Hepatocyte (in vitro differentiated cells): ENCODE data around the gene LSR. TPM values are rescaled to one million over a fixed set of nuclear protein-coding genes. Genes with fewer than 3 reads are reported as not detected.

Experiments used
- DNase-seq: peaks from one replicate; pipeline ENCODE4 v3.0.0-alpha.2; 2016; ENCODE audit warnings: low spot score
- H2AFZ ChIP-seq: fragments of 200-600 bp; sonication (generic); 2 replicates; pipeline ENCODE4 v1.6.0; 2016; ENCODE audit warnings: antibody characterized with exemption, mild to moderate bottlenecking
- H3K27ac ChIP-seq: fragments of 200-600 bp; sonication (generic); 2 replicates; pipeline ENCODE4 v1.5.1; 2016; ENCODE audit warnings: mild to moderate bottlenecking
- H3K27me3 ChIP-seq: fragments of 200-600 bp; sonication (generic); 2 replicates; pipeline ENCODE4 v1.6.1; 2016
- H3K36me3 ChIP-seq: fragments of 200-600 bp; sonication (generic); replicated peaks from 2 replicates; pipeline ENCODE4 v1.5.1; 2016; ENCODE audit warnings: low read depth; ENCODE audit not compliant: insufficient read depth
- H3K4me1 ChIP-seq: fragments of 200-600 bp; sonication (generic); 2 replicates; pipeline ENCODE4 v1.5.1; 2016; ENCODE audit warnings: mild to moderate bottlenecking, moderate library complexity; ENCODE audit not compliant: insufficient read depth
- H3K4me2 ChIP-seq: fragments of 200-600 bp; sonication (generic); 2 replicates; pipeline ENCODE4 v1.6.0; 2016
- H3K4me3 ChIP-seq: fragments of 200-600 bp; sonication (generic); 2 replicates; pipeline ENCODE4 v1.5.1; 2016; ENCODE audit warnings: mild to moderate bottlenecking
- H3K79me2 ChIP-seq: fragments of 200-600 bp; sonication (generic); 2 replicates; pipeline ENCODE4 v1.6.0; 2017; ENCODE audit warnings: mild to moderate bottlenecking
- H3K9me2 ChIP-seq: fragments of 200-600 bp; sonication (generic); replicated peaks from 2 replicates; pipeline ENCODE4 v1.6.0; 2017; ENCODE audit warnings: mild to moderate bottlenecking; ENCODE audit not compliant: insufficient read depth
- H3K9me3 ChIP-seq: fragments of 200-600 bp; sonication (generic); 2 replicates; pipeline ENCODE4 v1.5.1; 2016; ENCODE audit warnings: low read depth, mild to moderate bottlenecking
- H4K20me1 ChIP-seq: fragments of 200-600 bp; sonication (generic); 2 replicates; pipeline ENCODE4 v1.6.0; 2016; ENCODE audit warnings: mild to moderate bottlenecking; ENCODE audit not compliant: insufficient read depth, poor library complexity, severe bottlenecking
- EZH2 ChIP-seq: fragments of 200-600 bp; sonication (generic); IDR thresholded peaks from 2 replicates; pipeline ENCODE4 v1.6.1; 2016; ENCODE audit warnings: antibody characterized with exemption, mild to moderate bottlenecking, borderline replicate concordance
- EZH2phosphoT487 ChIP-seq: fragments of 200-600 bp; sonication (generic); IDR thresholded peaks from one replicate; pipeline ENCODE4 v1.6.1; 2018; ENCODE audit warnings: antibody characterized with exemption, mild to moderate bottlenecking, low read depth, moderate library complexity; ENCODE audit not compliant: unreplicated experiment, severe bottlenecking
- WGBS: methylation state at CpG from one replicate; pipeline ENCODE4 v1.1.6; 2016; ENCODE audit warnings: low lambda C conversion rate; ENCODE audit errors: missing lambda C conversion rate; 5-methylcytosine and 5-hydroxymethylcytosine counted together
- polyA plus RNA-seq: library from polyadenylated mRNA; unstranded; fragments of >200 nt; fragmentation: Nextera tagmentation; extraction: Ambion mirVana; gene quantifications from 2 replicates; pipeline ENCODE4 v1.2.1, GENCODE V29; 2016
- total RNA-seq: library from RNA; depleted of rRNA; stranded (reverse); fragments of >200 nt; gene quantifications from 2 replicates; pipeline ENCODE4 v1.2.3, GENCODE V29; 2014
- TF ChIP-seq, protein P1 (sequence below): fragments of 200-600 bp; sonication (generic); IDR thresholded peaks from 2 replicates; pipeline ENCODE4 v1.5.1; 2016; ENCODE audit warnings: antibody characterized with exemption, mild to moderate bottlenecking; ENCODE audit not compliant: poor library complexity

LSR gene
- total and polyA plus RNA-seq, 2 experiments from 2014 or later: 89.9 to 296 TPM

DNA sequence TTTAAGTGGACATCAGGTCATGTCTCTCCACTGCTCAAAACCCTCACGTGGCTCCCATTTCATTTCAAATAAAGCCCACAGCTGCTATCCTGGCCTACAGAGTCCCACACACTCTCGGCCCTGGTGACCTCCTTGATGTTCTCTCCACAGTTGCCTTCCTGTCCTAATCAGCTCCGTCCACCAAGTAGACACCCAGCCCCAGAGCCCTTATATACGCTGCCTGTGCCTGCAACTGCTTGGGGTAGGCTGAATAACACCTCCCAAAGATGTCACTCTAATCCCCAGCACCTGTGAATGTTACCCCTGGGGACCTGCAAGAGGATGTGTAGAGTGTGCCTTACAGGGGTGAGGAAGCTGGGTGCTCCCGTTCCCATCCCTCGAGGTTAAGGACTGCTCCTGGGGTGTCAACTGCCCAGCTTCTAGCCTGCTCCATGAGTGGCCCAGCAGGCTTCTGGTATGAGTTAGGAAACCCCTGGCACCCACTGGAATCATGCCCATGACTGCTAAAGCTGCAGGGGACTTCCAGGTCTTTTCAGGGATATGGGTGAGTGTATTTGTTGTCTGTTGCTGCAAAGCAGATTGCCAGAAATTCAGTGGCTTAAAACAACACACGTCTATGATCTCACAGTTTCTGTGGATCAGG is 26.3 kb upstream of the LSR start:
- no peaks in the 10 kb centered on the region for H3K79me2 ChIP-seq
- no peak overlapping the region for H2AFZ ChIP-seq
- TF ChIP-seq EZH2phosphoT487: no peak
- no peak for TF ChIP-seq EZH2
- TF ChIP-seq, protein P1, sequence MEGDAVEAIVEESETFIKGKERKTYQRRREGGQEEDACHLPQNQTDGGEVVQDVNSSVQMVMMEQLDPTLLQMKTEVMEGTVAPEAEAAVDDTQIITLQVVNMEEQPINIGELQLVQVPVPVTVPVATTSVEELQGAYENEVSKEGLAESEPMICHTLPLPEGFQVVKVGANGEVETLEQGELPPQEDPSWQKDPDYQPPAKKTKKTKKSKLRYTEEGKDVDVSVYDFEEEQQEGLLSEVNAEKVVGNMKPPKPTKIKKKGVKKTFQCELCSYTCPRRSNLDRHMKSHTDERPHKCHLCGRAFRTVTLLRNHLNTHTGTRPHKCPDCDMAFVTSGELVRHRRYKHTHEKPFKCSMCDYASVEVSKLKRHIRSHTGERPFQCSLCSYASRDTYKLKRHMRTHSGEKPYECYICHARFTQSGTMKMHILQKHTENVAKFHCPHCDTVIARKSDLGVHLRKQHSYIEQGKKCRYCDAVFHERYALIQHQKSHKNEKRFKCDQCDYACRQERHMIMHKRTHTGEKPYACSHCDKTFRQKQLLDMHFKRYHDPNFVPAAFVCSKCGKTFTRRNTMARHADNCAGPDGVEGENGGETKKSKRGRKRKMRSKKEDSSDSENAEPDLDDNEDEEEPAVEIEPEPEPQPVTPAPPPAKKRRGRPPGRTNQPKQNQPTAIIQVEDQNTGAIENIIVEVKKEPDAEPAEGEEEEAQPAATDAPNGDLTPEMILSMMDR: no peak
- no peak for DNase-seq
- H3K36me3 ChIP-seq: no peaks in the 10 kb centered on the region
- H3K4me3 ChIP-seq: no peak overlapping the region
- H3K4me2 ChIP-seq: no peak overlapping the region
- peaks cover 4% of the 10 kb centered on the region for H3K4me1 ChIP-seq
- no peaks in the 10 kb centered on the region for H4K20me1 ChIP-seq
- H3K9me2 ChIP-seq: no peaks in the 10 kb centered on the region
- no peaks in the 10 kb centered on the region for H3K9me3 ChIP-seq
- no peaks in the 10 kb centered on the region for H3K27me3 ChIP-seq
- no peak overlapping the region for H3K27ac ChIP-seq
- WGBS: 84% methylated on average over 7 of the region's 7 CpGs

DNA sequence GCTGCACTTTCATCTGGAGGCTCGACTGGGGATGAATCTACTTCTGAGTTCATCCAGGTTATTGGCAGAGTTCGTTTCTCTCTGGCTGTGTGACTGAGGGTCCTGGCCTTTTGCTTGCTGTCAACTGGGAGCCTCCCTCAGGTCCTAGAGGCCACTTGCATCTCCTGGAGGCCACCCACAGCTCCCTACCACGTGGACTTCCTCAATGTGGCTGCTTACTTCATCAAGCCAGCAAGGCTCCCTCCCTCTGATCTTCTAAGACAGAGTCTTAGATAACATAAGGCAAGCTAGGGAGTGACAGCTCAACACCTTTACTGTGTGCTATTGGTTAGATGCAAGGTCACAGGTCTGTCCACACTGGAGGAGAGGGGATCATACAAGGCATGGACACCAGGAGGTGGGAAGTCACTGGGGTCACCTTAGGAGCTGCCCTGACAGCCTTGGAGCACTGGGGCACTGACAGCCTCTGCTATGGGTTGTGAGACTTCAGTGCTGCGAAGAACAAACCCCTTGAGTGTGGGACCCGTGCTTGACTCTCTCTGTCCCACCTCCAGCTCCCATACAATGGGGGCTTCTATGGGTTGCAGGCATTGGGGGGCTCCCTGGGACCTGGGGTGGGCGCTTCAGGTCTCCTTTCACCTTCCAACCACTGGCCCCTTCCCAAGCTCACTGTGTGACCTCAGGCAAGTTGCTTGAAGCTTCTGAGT is 25.6 kb upstream of the LSR start:
- H3K4me3 ChIP-seq: no peak overlapping the region
- 69% methylated on average over 6 of the region's 6 CpGs for WGBS
- H3K36me3 ChIP-seq: no peaks in the 10 kb centered on the region
- H3K4me2 ChIP-seq: no peak overlapping the region
- no peak overlapping the region for H3K27ac ChIP-seq
- DNase-seq: no peak
- H4K20me1 ChIP-seq: no peaks in the 10 kb centered on the region
- H3K9me2 ChIP-seq: no peaks in the 10 kb centered on the region
- H2AFZ ChIP-seq: no peak overlapping the region
- H3K27me3 ChIP-seq: no peaks in the 10 kb centered on the region
- no peaks in the 10 kb centered on the region for H3K9me3 ChIP-seq
- H3K79me2 ChIP-seq: no peaks in the 10 kb centered on the region
- TF ChIP-seq EZH2phosphoT487: no peak
- TF ChIP-seq, protein P1: no peak
- no peak for TF ChIP-seq EZH2
- H3K4me1 ChIP-seq: peaks cover 4% of the 10 kb centered on the region

DNA sequence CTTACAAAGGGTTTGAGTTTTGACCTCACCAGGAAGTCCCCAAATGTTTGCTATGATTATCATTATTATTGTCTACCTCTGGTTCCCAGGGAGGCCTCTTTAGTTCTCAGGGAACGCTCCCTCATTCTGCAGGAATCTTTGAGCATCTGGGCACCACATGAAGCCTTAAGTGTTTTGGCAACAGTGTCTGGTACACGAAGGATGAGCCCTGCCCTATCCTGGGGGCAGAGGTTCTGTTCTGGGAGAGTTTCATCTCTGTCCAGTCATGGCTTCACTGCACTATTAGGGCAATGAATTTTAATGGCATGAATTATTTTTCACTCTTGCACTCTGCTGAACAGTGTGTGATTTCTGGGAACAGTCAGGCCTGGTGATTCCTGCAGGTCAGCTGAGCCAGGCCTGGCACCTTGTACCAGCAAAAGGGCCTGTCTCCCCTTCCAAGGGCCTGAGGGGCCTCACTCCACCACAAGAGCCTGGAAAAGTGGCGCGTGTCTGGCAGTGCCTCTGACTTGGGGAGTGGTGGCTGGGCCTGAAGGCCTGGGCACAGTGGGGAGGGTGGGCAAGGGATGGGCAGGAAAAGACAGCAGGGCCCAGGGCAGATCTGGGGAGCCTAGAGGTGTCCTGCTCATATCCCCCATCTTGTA is 24.8 kb upstream of the LSR start:
- peaks cover 4% of the 10 kb centered on the region for H3K4me1 ChIP-seq
- no peak overlapping the region for H3K4me2 ChIP-seq
- WGBS: 80% methylated on average over 4 of the region's 4 CpGs
- no peaks in the 10 kb centered on the region for H3K9me2 ChIP-seq
- no peak overlapping the region for H3K27ac ChIP-seq
- no peaks in the 10 kb centered on the region for H3K36me3 ChIP-seq
- H2AFZ ChIP-seq: no peak overlapping the region
- TF ChIP-seq EZH2phosphoT487: no peak
- TF ChIP-seq, protein P1: no peak
- no peak for TF ChIP-seq EZH2
- H4K20me1 ChIP-seq: no peaks in the 10 kb centered on the region
- H3K79me2 ChIP-seq: no peaks in the 10 kb centered on the region
- H3K9me3 ChIP-seq: no peaks in the 10 kb centered on the region
- H3K4me3 ChIP-seq: no peak overlapping the region
- no peak for DNase-seq
- H3K27me3 ChIP-seq: no peaks in the 10 kb centered on the region
